Measurements from ENCODE around the gene RADIL.

RADIL gene

GRCh38 chr7:4807598-4808016 lies 75.9 kb downstream of the RADIL start:
- no peak overlapping the region for H3K4me3 ChIP-seq (replicated peaks; ENCODE audit: insufficient read depth, low read length)
- no peak for DNase-seq (ENCODE audit: low read depth in 1 of 2, low spot score in 1 of 2)
- H3K27ac ChIP-seq (replicated peaks), result no peak overlapping the region
- peaks cover 20% of the 10 kb centered on the region for H3K27me3 ChIP-seq (ENCODE audit: insufficient read depth, poor library complexity, severe bottlenecking)
- TF ChIP-seq SPI1 (IDR thresholded peaks at IDR 0.05; ENCODE audit: borderline replicate concordance, low read depth), result no peak
- no peak for TF ChIP-seq CTCF (IDR thresholded peaks at IDR 0.05; ENCODE audit: insufficient read depth, low read length)
- TF ChIP-seq REST (IDR thresholded peaks at IDR 0.05; ENCODE audit: insufficient replicate concordance, low read depth), result no peak
- TF ChIP-seq POLR2AphosphoS5 (IDR thresholded peaks at IDR 0.05; ENCODE audit: low read depth), result no peak
- no peak for TF ChIP-seq GABPA (IDR thresholded peaks at IDR 0.05; ENCODE audit: low read depth)

GRCh38 chr7:4806983-4807597 lies 76.4 kb downstream of the RADIL start:
- TF ChIP-seq POLR2AphosphoS5 (IDR thresholded peaks at IDR 0.05; ENCODE audit: low read depth) (no peak), SPI1 (IDR thresholded peaks at IDR 0.05; ENCODE audit: borderline replicate concordance, low read depth) (no peak), CTCF (IDR thresholded peaks at IDR 0.05; ENCODE audit: insufficient read depth, low read length) (no peak), GABPA (IDR thresholded peaks at IDR 0.05; ENCODE audit: low read depth) (no peak), REST (IDR thresholded peaks at IDR 0.05; ENCODE audit: insufficient replicate concordance, low read depth) (no peak)
- Histone ChIP-seq H3K4me3 (replicated peaks; ENCODE audit: insufficient read depth, low read length) (no peak overlapping the region), H3K27ac (replicated peaks) (no peak overlapping the region), H3K27me3 (ENCODE audit: insufficient read depth, poor library complexity, severe bottlenecking) (peaks cover 20% of the 10 kb centered on the region)
- DNase-seq (ENCODE audit: low read depth in 1 of 2, low spot score in 1 of 2), result no peak

GRCh38 chr7:4805984-4806300 lies 77.6 kb downstream of the RADIL start:
- Histone ChIP-seq H3K4me3 (replicated peaks; ENCODE audit: insufficient read depth, low read length) (no peak overlapping the region), H3K27ac (replicated peaks) (no peak overlapping the region), H3K27me3 (ENCODE audit: insufficient read depth, poor library complexity, severe bottlenecking) (peaks cover 20% of the 10 kb centered on the region)
- TF ChIP-seq CTCF (IDR thresholded peaks at IDR 0.05; ENCODE audit: insufficient read depth, low read length) (no peak), SPI1 (IDR thresholded peaks at IDR 0.05; ENCODE audit: borderline replicate concordance, low read depth) (no peak), REST (IDR thresholded peaks at IDR 0.05; ENCODE audit: insufficient replicate concordance, low read depth) (no peak), POLR2AphosphoS5 (IDR thresholded peaks at IDR 0.05; ENCODE audit: low read depth) (no peak), GABPA (IDR thresholded peaks at IDR 0.05; ENCODE audit: low read depth) (no peak)
- no peak for DNase-seq (ENCODE audit: low read depth in 1 of 2, low spot score in 1 of 2)
